ENCODE results near the gene HS6ST3.
"Not testable (repeated sequence)": the region's sequence is repeated elsewhere in the genome, so short reads cannot be mapped to it uniquely, and the experiment has no call there.

Gene HS6ST3

GRCh38 chr13:96091164-96092117 is 1.5 kb downstream of the HS6ST3 start:
- DNase-seq (ENCODE audit: low spot score) = no peak

- no peak for DNase-seq (ENCODE audit: low spot score)
Observed at GRCh38 chr13:96093296-96094006, 3.5 kb downstream of the HS6ST3 start.

- no peak for DNase-seq (ENCODE audit: low spot score)
Observed at GRCh38 chr13:96100457-96101220, 10.7 kb downstream of the HS6ST3 start.

GRCh38 chr13:96104516-96104915 is 14.6 kb downstream of the HS6ST3 start:
- DNase-seq (ENCODE audit: low spot score) = no peak

GRCh38 chr13:96108072-96108471 is 18.2 kb downstream of the HS6ST3 start:
- not testable (repeated sequence) for DNase-seq (ENCODE audit: low spot score)

- DNase-seq (ENCODE audit: low spot score) = no peak
Observed at GRCh38 chr13:96109125-96109524, 19.2 kb downstream of the HS6ST3 start.

GRCh38 chr13:96112936-96113335 is 23.0 kb downstream of the HS6ST3 start:
- no peak for DNase-seq (ENCODE audit: low spot score)

GRCh38 chr13:96115368-96115767 is 25.5 kb downstream of the HS6ST3 start:
- not testable (repeated sequence) for DNase-seq (ENCODE audit: low spot score)

GRCh38 chr13:96119921-96120320 is 30.0 kb downstream of the HS6ST3 start:
- no peak for DNase-seq (ENCODE audit: low spot score)

GRCh38 chr13:96130818-96131340 is 41.0 kb downstream of the HS6ST3 start:
- no peak for DNase-seq (ENCODE audit: low spot score)

- peak; percentile 15 for DNase-seq (ENCODE audit: low spot score)
Observed at GRCh38 chr13:96141032-96141431, 51.1 kb downstream of the HS6ST3 start.

GRCh38 chr13:96159725-96160124 is 69.8 kb downstream of the HS6ST3 start:
- DNase-seq (ENCODE audit: low spot score) = no peak

GRCh38 chr13:96161141-96161540 is 71.2 kb downstream of the HS6ST3 start:
- no peak for DNase-seq (ENCODE audit: low spot score)

GRCh38 chr13:96165840-96166239 is 75.9 kb downstream of the HS6ST3 start:
- no peak for DNase-seq (ENCODE audit: low spot score)

GRCh38 chr13:96172066-96172465 is 82.2 kb downstream of the HS6ST3 start:
- DNase-seq (ENCODE audit: low spot score) = no peak

- no peak for DNase-seq (ENCODE audit: low spot score)
Observed at GRCh38 chr13:96178759-96179158, 88.9 kb downstream of the HS6ST3 start.

- DNase-seq (ENCODE audit: low spot score) = no peak
Observed at GRCh38 chr13:96179309-96179708, 89.4 kb downstream of the HS6ST3 start.

- no peak for DNase-seq (ENCODE audit: low spot score)
Observed at GRCh38 chr13:96181911-96182310, 92.0 kb downstream of the HS6ST3 start.

GRCh38 chr13:96185818-96186217 is 95.9 kb downstream of the HS6ST3 start:
- no peak for DNase-seq (ENCODE audit: low spot score)

GRCh38 chr13:96191367-96191766 is 101.5 kb downstream of the HS6ST3 start:
- DNase-seq (ENCODE audit: low spot score) = no peak

GRCh38 chr13:96193728-96194310 is 103.9 kb downstream of the HS6ST3 start:
- DNase-seq (ENCODE audit: low spot score) = no peak

- no peak for DNase-seq (ENCODE audit: low spot score)
Observed at GRCh38 chr13:96198038-96198437, 108.1 kb downstream of the HS6ST3 start.
